Measurements from ENCODE around the gene BCO1. TPM values are rescaled to one million over a fixed set of nuclear protein-coding genes. Genes with fewer than 3 reads are reported as not detected.

BCO1 gene
- total and polyA plus RNA-seq, 11 donors, result 0.70 to 0.75 TPM; not detected in 9

GRCh38 chr16:81310045-81310644, 71.7 kb downstream of the BCO1 start:
- H3K4me1 ChIP-seq, result peaks cover 0 to 17% (median 10%) of the 10 kb centered on the region in 12 donors
- no peaks in the 10 kb centered on the region for H3K27me3 ChIP-seq
- H3K4me3 ChIP-seq, result no peak overlapping the region
- intact Hi-C loops (cut with DNase I), result loop anchor here in 7 of 10 donors (5.0 to 10.0 kb wide), 6 partner anchors 43 to 275 kb away; partner anchors contain the start of genes ATMIN (in 1 of the 7) and GCSH (in 1 of the 7)
- H3K27ac ChIP-seq, result no peak overlapping the region
- ATAC-seq (no peak), DNase-seq (no peak)
- no peaks in the 10 kb centered on the region for H3K36me3 ChIP-seq
- no peaks in the 10 kb centered on the region for H3K9me3 ChIP-seq
- 86 to 88% (median 87%) methylated on average over 5 of the region's 5 CpGs for WGBS, 4 donors
- no peak for TF ChIP-seq POLR2A (IDR thresholded peaks at IDR 0.05)
- no peak for TF ChIP-seq CTCF (IDR thresholded peaks at IDR 0.05)

DNA sequence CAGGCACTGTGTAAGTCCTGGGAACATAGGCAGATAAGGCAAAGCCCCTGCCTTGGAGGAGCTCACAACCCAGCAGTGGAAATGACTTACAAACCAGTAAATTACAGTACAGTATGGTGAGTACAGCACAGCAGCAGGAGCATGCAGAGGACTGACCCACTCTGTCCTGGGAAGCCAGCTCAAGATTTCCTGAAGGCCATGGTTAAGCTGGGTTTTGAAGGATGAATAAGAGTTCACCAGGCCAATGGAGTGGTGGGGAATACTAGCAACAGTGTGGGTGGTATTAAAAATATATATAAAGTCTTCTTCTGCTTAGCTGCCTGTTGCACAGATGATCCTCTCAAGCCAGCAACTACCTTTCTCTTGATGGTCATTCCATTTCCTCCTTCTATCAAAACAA, 73.3 kb downstream of the BCO1 start:
- Histone ChIP-seq H3K4me1 (peaks cover 0 to 27% (median 17%) of the 10 kb centered on the region in 12 donors), H3K9me3 (no peaks in the 10 kb centered on the region), H3K4me3 (no peak overlapping the region), H3K27me3 (no peaks in the 10 kb centered on the region), H3K27ac (no peak overlapping the region), H3K36me3 (no peaks in the 10 kb centered on the region)
- no peak for DNase-seq
- no peak for TF ChIP-seq POLR2A (IDR thresholded peaks at IDR 0.05)
- no peak for TF ChIP-seq CTCF (IDR thresholded peaks at IDR 0.05)
- ATAC-seq, result no peak
- intact Hi-C loops (cut with DNase I), result loop anchor here in 7 of 10 donors (5.0 to 10.0 kb wide), 6 partner anchors 44 to 277 kb away; partner anchors contain the start of genes ATMIN (in 1 of the 7) and GCSH (in 1 of the 7)

GRCh38 chr16:81313701-81314602, 75.5 kb downstream of the BCO1 start:
- Histone ChIP-seq H3K27me3 (no peaks in the 10 kb centered on the region), H3K27ac (peak overlapping the region in 11 of 12 donors; percentile 5 to 96 (median 87)), H3K9me3 (no peaks in the 10 kb centered on the region), H3K4me3 (peak overlapping the region; percentile 56 to 94 (median 89)), H3K36me3 (no peaks in the 10 kb centered on the region), H3K4me1 (peaks cover 0 to 33% (median 19%) of the 10 kb centered on the region in 12 donors)
- WGBS, 4 donors, result 3 to 4% (median 4%) methylated on average over 16 of the region's 16 CpGs
- intact Hi-C loops (cut with DNase I), result loop anchor here in 7 of 10 donors (2.0 to 10.0 kb wide), 7 partner anchors 47 to 279 kb away; partner anchors contain the start of genes ATMIN (in 1 of the 7) and GCSH (in 1 of the 7)
- no peak for TF ChIP-seq CTCF (IDR thresholded peaks at IDR 0.05)
- no peak for TF ChIP-seq POLR2A (IDR thresholded peaks at IDR 0.05)
- ATAC-seq (no peak), DNase-seq (no peak)

All from heart left ventricle (tissue), 16 donors.